Esophagus muscularis mucosa (tissue), 3 donors: ENCODE data around the gene SYNJ1.

Source experiments
- CTCF ChIP-seq, 3 experiments: fragments of 200-600 bp in 2 of 3; fragments of 450-650 bp in 1 of 3; sonication (generic) in 2 of 3; IDR thresholded peaks; one replicate each; pipeline ENCODE4 v1.5.1; 2017 to 2019; ENCODE audit warnings: antibody characterized with exemption in 3 of 3, mild to moderate bottlenecking in 2 of 3, moderate library complexity in 1 of 3
- POLR2A ChIP-seq: fragments of 450-650 bp; IDR thresholded peaks from one replicate; pipeline ENCODE4 v1.6.1; 2017; ENCODE audit warnings: antibody characterized with exemption, moderate library complexity, mild to moderate bottlenecking, low read depth
- POLR2AphosphoS5 ChIP-seq, 2 donors: sonication (generic); formaldehyde crosslinking; IDR thresholded peaks; one replicate each; pipeline ENCODE4 v1.6.1; 2017; ENCODE audit warnings: antibody characterized with exemption in 2 of 2

GRCh38 chr21:32716486-32716885 lies 11.3 kb downstream of the SYNJ1 start:
- TF ChIP-seq CTCF (IDR thresholded peaks at IDR 0.05) (no peak), POLR2A (no peak), POLR2AphosphoS5 (IDR thresholded peaks at IDR 0.05) (no peak)
